NCI-H146 treated with DMSO at 0.1 percent for 48 hours (cell line): ENCODE data around the gene ZNF664.

Source experiments
- DNase-seq: peaks from one replicate; lab custom pipeline; 2025; ENCODE audit not compliant: unreplicated experiment; lab: John Stamatoyannopoulos, UW

The ZNF664 gene

DNA sequence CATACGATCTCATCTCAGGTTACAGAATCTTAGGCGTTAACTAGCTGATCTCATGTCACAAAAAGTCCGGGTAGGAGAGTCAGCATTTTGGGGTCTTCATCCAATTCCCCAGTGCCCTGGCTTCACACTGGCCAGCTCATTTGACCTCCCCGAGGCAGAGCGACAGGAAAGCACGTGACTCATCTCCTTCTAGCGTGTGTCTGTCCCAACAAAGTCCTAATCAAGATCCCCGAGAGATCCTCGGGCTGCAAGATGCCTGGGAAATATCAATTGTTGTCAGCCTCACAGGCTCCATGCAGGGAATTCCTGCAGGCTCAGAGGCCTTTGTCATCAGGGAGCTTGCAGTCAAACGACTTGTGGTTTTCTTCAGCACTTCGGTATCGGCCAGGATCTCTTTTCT, 57.5 kb downstream of the ZNF664 start:
- no peak for DNase-seq

DNA sequence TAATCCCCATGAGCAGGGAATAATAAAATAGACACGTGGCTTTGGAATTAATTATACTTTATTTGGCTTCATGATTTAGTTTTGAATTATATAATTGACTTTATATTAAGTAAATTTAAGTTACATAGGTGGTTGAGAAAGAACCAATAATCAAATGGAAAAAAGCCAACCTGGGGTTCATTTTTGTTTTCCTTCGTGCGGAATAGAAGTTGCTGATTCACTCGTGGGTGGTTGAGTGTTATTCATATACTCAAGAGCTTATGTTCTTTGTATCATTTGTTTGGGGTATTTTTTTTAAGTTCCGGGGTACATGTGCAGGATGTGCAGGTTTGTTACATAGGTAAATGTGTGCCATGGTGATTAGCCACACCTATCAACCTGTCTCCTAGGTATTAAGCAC, 58.0 kb downstream of the ZNF664 start:
- no peak for DNase-seq

DNA sequence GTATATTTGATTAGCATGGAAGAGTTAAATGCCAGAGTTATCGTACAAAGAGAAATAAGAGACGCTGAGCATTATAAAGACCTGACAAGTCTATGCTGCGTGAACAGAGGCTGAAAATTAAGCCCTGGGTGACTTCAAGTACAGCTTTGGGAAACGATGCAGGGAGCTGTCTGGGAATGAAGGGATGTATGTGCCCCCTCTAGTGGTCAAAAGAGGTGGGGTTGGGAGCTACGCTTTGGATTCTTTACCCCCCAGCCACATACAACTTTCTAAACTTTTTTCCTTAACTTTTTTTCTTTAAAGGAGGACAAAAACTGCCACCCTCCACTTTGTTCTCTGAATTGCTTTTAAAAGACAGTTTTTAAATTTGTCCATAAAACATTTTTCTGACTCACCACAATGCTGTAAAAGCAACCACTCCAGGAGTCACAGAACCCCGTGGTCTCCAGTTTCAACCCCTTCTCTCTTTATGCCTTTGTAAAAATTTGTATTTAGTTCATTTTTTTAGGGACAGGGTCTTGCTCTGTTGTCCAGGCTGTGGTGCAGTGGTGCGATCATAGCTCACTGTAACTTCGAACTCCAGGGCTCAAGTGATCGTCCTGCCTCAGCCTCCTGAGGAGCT, 59.4 kb downstream of the ZNF664 start:
- no peak for DNase-seq

DNA sequence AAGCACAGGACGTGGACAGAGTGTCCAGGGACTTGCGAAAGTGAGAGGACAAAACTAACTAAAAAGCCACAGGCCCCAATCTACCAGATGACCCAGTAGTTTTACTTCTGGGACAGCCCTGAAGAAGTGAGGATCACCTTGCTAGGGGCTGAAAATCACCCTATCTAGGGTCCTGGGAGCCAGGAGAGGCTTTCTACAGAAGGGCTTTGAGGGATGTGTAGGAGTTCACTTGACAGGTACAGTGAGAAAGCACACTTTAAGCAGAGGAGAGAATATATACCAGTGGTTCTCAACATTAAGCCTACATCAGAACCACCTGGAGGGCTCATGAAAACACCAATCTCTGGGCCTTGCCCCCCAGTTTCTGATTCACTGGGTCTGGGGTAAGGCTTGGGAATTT, 60.8 kb downstream of the ZNF664 start:
- DNase-seq: no peak

DNA sequence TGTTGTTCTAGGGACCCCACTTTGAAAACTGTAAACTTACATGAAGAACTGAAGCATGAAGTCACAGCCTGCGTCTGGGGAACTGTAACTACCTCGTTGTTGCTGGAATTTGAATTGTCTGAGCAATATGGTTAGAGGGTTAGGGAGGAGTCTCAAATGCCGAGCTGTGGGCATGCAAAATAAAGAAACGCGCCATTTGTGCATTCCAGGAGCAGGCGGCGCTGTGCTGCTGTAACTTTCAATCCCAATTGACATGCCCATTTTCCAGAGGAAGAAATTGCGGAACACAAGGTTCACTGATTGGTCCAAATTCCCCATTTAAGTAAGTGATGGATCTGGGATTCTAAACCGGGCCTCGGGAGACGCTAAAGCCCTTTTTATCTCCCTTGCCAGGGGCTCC, 61.3 kb downstream of the ZNF664 start:
- DNase-seq: no peak

DNA sequence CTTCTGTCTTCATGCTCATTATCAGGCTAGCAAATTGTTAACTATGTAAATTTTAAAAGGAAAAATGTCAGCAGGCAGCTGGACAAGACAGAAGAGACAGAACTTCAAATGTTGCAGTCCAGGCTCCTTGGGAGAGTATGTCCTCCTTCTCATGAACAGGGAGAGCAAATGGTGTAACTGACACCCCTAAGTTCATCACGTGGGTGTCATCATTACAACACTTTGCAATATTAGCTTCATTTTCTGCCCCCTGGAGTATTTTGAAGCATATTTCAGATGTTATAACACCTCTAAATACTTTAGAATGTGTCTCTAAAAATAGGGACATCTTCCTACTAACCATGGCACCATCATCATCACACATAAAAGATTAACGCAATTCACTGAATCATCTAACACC, 62.1 kb downstream of the ZNF664 start:
- DNase-seq: no peak

DNA sequence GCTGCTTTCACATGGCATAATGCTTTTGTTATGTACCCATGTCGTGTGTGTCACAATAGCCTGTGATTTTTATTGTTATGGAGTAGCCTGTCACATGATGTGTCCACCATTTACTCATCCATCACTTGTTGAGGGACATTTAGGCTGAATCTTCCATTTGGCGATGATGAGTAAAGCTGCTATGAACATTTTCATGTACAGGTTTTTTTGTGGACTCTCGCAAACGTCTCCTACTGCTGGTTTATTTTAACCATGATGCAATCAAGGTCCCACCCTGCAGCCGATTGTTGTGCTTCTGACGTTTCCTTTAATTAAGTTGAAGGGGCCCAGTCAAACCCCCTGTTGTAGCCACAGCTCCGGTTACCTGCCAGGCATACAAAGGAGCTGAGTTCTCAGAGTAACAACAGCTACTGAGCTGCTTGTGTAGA, 63.2 kb downstream of the ZNF664 start:
- DNase-seq: no peak

DNA sequence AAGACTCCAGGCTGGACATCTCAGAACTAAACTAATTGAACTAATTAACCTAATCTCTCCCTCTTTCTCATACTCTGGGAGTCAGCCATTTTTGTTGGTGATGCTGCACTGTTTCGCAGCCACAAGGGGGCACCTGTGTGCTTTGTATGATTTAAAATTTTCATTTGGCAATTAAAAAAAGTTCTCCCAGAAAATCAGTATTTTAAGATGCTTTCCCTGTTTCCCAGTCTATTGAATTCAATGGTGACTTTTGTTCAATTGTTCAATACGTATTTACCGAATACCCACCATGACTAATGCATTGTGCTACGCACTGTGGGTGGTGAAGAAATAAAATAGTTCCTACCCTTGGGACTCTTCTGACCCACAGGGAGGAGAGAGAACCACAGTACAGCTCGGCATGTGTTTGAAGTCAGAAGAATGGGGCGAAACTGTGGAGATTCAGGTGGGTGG, 63.7 kb downstream of the ZNF664 start:
- peak; percentile 73 for DNase-seq

DNA sequence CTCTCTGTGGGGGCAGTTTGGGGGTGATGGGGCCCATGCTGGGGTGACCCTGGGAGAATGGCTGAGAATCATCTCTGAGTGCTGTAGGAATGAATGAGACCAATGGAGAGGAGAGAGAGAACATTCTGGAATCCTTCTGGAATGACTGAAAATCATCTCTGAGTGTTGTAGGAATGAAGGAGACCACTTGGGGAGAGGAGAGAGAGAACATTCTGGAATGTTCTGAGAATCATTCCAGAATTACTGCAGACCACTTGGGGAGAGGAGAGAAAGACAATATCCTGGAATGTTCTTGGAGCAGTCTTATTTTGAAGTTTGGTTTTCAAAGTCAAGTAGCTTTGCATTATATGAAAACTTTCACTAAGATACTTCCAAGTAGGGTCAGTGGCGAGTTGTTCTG, 64.3 kb downstream of the ZNF664 start:
- no peak for DNase-seq

DNA sequence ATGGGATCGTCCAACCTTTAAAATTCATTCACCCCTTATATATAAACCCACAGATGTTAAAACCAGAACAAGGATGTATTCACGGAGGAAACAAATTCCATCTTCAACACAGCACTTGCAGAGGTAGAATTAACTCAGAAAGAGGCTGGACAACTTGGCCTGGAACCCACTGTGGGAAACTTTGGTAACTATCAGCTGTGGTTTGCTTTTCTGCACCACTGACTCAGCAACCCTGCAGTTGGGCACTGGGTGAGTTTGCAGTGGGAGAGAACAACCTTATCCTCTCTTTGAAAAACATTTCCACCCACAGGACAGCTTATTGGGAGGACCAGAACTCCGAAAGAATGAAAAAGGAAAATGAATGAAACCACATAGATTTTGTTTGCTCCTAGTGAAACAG, 66.3 kb downstream of the ZNF664 start:
- DNase-seq: no peak

DNA sequence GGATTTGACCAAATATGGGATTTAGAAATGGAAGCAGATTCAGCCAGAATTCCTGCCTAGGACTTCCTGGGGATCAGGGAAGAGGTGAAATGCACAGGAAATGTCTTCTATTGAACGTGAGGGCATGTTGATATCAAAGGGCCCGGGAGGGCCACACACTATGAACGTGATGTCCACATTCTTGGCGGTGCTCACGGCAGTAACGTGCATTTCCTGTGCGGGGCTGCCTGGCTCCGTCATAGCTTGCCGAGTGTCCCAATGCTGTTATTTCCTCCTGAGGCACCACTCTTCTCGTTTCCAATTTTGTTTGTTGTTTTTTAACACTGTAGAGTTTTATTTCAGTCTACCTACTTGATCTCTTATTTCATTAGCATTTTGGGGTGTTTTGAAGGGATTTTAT, 67.3 kb downstream of the ZNF664 start:
- no peak for DNase-seq

DNA sequence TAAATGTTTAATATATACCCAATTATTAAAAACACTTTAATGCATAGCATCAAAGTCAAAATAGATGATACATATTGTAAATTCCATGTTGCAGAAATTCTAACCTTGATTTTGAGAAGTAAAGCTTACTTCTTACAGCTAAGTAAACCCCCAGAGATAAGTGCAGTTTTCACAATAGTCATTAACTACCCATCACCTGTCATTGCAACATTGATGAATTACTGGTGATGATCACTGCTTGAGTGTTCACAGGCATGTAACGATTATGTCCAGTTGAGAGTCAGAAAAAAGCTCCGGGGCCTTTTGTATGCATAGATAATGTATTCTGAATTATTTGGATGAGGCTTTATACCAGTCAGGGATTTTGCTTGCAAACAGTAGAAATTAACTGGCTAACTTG, 67.7 kb downstream of the ZNF664 start:
- DNase-seq: no peak

DNA sequence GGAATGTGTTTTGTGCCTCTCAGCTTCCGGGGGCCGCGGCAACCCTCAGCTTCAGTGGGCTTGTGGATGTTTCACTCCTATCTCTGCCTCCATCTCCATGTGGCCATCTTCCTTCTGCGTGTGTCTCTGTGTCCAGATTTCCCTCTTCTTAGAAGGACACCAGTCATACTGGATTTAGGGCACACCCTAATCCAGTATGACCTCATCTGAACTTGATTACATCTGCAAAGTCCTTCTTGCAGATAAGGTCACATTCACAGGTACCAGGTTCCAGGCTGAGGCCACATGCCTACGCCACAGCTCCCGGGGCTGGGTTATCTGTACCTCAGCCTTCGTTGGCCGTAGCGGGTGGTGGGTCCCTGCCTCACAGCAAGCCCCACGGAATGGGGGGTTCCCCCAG, 68.9 kb downstream of the ZNF664 start:
- DNase-seq: no peak

DNA sequence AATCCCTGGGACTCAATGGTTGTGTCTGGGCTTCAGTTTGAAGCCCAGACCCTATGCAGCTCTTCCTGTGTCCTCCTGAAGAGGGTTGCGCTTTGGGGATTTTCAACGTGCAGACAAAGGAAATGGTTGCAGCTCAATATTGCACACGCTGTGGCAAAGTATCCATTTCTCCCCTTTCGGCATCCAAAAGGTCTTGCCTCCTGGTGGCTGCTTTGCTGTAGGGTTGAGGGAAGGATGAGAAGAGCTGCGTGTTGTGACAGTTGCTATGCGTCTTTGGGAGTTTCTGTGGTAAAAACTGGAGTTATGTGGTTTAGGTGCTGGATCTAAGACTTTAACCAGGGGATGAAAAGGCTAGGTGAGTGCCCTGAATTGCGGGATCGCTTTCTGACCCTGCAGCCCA, 71.0 kb downstream of the ZNF664 start:
- DNase-seq: no peak

DNA sequence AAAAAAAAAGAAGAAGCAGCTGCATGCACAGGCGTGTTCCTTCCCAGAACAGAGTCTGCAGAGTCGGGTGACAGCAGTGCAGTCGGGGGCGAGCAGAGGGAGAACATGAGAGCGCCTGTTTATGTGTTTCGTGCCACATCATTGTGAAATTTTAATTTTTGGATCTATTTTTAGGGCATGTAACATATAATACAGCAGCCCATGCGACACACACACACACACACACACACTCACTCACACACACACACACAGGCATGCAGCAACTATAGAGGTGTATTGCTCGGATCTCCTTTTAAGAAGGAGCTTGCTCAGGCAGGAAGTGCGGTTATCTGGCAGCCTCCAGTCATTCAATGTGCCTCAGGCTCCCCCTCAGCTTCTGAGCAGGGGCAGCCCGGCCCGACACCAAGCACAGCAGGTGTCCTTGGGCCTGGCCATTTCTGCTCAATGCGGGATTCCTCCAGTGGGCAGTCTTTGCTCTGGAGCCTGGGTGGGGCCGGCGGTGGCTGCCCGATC, 71.8 kb downstream of the ZNF664 start:
- DNase-seq: no peak

DNA sequence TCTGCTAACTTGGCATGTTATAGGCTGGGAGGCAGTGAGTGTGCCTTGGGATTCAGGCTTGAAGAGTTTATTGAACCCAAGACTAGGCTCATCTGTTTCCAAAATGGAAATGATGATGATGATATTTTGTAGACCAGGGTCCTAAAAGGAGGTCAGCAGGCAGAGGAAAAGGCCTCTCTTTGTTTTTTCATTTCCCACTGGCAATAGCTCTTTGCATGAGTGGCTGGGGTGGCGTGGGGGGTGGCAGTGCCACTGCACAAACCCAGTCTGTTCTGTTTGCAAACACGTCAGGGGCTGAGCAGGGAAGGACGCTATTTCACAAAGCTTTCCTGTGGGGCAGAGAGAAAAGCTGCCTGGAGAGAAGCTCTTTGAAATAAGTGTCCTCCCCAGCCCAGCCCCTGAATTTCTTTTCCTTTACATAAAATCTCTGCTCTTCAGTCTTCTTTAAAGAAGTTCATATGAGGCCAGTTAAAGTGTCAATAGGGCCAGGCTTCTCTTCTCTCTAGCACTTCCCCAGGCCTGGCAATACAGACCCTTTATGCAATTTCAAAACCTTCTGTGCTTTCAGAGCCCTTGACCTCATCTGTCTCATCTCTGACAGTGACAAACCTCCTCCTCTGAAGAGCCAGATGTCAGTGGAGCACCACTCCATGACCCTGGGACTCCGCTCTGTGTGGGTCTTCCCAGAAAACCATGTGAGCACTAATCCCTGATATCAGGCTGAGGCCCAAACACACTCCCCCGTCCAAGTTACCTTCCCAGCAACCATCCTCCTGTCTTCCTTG, 72.8 kb downstream of the ZNF664 start:
- DNase-seq: no peak

DNA sequence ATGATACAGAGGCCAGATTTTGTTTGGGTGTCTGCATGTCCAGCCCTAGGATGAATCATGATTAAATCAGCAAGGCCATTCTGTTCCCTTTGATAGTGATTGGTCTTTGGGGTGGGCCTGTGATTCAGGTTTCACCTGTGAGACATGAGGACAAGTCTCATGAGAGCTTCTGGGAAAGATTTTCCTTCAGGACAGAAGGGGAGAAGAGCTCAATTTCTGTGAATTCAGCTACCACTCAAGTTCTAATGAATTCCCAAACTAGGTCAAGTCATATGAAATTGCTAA, 73.4 kb downstream of the ZNF664 start:
- DNase-seq: no peak

DNA sequence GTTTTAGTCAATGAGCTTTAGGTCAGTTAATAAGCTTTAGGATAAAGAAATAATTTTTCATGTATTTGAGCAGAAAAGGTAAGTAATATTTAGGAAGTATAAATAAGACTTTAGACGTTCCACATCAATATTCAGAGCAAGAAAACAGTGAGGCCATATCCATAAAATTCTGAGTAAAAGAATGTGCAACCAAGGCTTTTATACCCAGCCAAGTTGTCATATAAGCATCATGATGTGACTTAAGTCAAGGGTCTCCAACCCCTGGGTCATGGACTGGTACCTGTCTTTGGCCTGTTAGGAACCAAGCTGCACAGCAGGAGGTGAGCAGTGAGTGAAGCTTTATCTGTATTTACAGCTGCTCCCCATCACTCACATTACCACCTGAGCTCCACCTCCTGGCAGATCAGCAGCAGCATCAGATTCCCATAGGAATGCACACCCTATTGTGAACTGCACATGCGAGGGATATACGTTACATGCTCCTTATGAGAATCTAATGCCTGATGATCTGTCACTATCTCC, 74.1 kb downstream of the ZNF664 start:
- DNase-seq: no peak

DNA sequence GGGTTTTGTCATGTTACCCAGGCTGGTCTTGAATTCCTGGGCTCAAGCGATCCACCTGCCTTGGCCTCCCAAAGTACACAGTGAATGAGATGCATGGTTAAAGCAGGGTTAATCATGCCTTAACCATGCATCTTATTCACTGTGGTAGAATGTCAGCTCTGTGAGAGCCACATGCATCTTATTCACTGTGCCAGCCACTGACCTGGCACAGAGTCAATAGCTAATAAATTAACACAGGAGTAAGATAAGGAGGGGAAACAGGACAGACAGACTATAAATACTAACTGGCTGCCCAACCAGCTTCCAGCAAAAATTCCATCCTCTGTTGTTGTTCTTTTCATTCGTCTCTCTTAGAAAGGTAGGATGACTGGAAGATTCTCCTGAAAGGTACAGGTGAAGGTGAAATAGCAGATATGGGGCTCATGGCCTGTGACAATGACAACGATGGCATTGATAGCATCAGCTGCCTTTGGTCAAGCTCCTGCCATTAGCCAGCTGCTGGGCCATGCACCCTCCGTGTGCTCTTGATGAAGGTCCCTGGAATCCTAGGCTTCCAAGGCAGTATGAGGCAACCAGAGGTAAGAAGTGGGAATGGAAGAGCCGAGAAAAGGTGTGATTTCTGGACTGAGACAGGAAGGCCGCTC, 76.6 kb downstream of the ZNF664 start:
- no peak for DNase-seq

DNA sequence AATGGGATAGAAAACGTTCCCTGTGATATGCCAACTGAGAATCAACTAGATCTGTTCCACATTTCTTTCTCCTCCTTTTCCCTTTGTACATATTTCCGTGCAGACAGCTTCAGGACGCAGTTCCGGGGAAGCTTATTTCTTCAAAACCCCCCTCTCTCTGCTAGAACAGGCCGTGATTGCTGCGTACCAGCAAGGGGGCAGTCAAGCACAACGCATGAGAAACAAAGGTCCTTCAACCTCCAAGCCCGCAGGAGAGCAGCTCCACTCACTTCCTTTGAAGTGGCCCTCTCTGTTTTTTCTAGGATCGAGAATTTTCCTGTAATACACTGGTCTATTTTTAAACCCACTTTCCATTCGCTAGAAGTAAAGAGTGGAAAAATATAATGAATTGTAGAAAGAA, 80.8 kb downstream of the ZNF664 start:
- peak; percentile 71 for DNase-seq

DNA sequence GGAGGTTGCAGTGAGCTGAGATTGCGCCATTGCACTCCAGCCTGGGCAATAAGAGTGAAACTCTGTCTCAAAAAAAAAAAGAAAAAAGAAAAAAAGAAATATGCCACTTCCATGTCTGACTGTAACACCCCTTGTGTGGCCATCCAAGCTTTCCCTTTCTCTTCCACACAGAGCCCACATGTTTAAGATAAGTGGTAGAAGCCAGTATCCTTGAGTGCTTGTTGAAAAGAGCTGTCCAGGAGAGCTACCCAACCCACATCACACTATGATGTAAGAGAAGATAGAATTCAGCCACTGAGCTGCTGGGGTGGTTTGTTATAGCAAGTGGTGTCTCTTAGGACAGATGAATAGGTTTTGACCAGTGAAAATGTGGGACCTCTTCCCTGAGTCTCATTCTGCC, 82.1 kb downstream of the ZNF664 start:
- no peak for DNase-seq

DNA sequence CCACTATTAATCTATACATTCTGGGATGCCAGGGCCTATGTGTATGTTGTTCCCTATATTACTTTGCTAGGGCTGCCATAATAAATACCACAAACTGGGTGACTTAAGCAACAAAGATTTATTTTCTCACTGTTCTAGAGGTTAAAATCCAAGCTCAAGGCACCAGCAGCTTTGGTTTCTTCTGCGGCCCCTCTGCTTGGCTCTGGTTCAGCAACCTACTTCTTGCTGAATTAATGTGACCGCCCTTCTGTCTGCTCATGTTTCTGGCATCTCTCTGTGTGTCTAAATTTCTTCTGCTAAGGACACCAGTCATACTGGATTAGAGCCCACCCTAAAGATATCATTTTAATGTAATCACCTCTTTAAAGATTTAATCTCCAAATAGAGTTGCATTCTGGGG, 84.7 kb downstream of the ZNF664 start:
- no peak for DNase-seq
